T-helper 9 cell (primary cell): Measurements from ENCODE around the gene SLC9A3.

ENCODE experiments used
- DNase-seq: peaks from one replicate; pipeline ENCODE4 v3.0.0-alpha.2; 2020

SLC9A3 gene

DNA sequence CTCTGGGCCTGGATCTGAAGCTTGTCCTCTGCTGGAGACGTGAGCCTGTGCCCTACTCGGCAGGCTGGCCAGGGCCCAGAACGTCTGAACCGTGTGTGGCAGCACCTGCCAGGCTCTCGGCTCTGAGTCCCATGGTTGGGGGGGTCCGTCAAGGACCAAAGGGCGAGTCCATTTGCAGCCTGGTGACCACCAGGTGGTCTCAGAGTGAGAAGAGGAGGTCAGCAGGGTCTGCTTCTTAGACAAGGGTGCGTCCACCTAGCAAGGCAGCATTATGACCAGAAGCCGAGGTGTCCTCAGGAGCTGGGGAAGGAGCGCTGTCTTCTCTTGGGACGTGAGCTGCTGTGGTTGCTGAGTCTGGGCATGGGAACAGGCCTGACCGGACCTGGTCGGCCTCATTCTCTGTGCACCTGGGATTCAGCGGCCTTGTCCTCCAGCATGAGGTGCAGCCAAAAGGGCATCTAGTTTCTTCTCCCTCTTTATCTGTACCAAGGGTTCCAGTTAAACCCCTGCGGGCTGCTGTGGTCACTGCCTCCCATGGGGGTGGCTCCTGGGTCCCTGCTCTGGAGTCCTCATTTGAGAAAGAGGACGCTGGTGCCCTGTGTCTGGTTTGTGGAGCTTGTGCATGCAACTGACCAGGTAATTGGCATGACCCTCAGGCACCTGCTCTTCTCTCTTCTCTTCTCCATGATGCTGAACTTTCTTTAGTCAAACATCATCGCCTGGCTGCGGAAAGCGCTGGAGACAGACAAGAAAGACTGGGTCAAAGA is 66.9 kb downstream of the SLC9A3 start:
- no peak for DNase-seq

DNA sequence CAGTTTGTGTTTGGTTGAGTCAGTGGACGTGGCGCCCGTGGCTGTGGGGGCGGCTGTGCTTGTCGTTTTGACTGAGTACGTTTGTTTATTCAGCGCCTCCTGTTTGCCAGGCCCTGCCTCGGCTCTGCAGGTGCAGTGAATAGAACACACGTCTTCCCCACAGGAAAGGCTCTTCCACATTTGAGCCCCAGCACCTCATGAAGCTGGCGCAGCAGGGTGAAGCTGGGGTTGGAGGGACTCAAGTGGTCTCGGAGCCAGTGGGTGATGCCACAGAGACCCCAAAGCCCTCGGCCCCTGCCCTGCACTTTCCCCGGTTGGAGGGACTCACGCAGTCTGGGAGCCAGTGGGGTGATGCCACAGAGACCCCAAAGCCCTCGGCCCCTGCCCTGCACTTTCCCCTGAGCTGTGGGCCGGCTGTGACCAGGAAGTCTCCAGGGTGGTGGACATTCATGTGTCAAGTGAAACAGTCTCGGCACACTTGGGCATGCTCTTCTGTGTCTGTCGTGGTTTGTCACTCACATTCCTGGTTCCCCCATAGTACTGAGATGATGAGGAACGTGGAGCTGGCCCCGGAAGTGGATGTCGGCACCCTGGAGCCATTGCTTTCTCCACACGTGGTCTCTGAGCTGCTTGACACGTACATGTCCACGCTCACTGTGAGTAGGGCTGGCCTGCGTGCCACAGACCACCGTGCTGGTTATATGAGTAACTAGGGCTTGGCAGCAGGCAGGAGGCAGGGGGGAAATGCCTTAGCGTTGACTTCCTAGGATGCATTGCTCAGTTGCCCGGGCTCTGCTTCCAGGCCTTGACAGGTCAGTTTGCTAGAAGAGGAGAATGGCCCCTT is 67.7 kb downstream of the SLC9A3 start:
- no peak for DNase-seq

DNA sequence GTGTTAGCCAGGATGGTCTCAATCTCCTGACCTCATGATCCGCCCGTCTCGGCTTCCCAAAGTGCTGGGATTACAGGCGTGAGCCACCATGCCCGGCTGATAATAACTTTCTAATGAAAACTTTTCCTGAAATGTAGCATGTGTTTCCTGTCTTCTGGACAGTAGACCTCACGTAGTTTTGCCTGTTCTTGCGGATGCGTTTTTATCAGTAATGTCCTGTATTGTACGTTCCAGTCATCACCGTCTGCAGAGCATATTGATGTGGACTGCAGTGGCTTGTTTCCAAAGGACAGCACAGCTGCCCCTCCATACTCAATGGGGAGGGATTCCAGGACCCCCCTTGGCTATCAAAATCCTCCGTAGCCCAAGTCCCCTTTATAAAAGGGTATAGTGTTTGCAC is 68.4 kb downstream of the SLC9A3 start:
- DNase-seq = no peak

DNA sequence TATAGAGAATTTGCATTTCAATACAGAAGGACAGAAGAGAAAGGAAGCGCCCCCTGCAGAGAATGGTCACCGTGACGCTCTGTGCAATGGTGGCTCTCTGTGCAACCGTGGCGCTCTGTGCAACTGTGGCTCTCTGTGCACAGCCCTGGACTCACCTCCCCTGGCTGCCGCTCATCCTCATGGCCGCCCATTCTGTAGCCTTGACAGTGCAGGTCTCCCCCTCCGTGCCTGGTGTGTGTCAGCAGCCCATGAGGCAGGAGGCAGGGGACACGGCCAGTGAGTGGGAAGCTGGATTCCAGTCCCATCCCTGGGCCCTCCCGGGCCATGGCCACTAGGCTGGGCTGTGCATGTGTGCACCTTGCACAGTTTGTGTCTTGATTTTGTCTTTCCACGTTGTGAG is 69.3 kb downstream of the SLC9A3 start:
- DNase-seq = no peak

DNA sequence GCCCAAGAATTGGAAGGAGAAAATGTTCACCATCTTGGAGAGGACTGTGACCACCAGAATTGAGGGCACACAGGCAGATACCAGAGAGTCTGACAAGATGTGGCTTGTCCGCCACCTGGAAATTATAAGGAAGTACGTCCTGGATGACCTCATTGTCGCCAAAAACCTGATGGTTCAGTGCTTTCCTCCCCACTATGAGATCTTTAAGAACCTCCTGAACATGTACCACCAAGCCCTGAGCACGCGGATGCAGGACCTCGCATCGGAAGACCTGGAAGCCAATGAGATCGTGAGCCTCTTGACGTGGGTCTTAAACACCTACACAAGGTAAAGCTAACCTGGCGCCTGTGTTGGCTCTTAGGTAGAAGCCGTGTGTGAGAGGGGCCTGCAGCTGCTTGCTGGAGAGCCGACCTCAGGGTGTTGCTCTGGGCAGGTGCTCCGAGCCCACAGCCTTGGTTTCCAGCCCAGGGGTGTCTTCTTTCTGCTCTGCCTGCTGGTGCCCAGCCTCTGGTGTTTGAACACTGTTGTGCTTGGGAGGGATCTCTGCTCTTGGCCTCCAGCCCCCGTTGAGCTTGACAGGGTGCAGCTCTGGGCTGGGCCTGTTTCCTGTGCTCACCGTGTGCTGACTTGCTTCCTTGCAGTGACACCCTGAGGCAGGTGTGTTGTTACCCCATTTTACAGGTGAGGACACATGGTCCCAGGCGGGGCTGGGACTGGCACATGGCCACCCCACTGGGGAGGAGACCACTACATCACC is 70.3 kb downstream of the SLC9A3 start:
- no peak for DNase-seq

DNA sequence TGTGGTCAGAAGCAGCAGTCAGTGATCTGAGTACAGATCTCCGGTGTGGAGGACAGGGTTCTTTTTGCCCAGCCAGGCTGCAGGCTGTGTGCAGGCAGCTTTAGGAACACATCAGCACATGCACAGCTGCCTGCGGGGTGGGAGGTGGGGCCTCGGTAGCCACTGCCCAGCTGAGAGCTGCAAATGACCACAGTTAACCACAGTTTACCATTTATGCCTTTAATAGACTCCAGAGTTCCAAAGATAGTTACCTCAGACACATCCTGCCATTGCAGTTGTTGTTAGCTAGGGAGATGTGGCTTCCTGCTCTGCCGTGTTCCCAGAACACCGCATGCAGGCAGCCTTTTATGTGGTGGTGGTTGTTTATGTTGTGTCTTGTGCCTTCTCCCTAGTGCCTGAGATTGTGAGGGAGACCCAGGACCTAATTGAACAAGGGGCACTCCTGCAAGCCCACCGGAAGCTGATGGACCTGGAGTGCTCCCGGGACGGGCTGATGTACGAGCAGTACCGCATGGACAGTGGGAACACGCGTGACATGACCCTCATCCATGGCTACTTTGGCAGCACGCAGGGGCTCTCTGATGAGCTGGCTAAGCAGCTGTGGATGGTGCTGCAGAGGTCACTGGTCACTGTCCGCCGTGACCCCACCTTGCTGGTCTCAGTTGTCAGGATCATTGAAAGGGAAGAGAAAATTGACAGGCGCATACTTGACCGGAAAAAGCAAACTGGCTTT is 71.1 kb downstream of the SLC9A3 start:
- DNase-seq = no peak

DNA sequence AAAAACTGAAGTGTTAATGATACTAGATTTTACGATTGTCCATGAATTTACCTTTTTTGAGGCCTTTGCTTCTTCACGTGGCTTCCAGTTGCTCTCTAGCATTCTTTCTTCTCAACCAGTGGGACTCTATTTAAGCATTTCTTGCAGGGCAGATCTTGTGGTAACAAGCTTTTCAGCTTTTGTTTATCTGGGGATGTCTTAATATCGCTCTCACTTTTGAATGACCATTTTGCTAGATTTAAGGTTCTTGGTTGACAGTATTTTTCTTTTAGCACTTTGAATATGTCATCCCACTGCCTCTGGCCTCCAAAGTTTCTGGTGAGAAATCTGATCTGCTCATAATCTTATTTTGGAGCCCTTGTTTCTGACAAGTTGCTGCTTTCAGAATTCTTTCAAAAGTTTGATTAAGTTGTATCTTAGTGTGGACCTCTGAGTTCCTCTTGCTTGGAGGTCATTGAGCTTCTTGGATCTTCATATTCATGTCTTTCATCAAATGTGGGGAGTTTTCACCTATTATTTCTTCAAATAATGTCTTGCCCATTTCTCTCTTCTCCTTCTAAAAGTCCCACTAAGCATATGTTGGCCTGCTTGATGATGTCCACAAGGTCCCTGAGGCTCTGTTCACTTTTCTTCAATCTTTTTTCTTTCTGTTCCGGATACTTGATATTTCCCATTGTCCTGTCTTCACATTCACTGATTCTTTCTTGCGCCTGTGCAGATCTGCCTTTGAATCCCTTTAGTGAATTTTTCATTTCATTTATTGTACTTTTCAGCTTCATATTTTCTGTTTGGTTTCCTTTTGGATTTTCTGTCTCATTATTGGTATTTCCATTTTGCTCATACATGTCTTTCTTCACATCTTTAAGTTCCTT is 72.4 kb downstream of the SLC9A3 start:
- no peak for DNase-seq

DNA sequence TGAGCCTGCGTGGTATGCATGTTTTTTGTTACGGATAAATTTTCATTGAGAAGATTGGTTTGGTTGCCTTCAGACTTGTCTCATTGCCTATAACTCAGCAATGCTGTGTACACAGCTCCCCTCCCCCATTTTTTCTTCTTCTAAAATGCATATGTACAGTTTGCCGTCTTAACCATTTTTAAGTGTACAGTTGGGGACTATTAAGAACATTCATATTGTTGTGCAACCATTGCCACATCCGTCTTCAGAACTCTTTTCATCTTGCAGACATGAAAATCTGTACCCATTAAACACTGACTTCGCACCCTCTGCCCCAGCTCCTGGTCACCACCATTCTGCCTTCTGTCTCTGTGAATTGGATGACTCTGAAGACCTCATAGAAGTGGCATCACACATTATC is 75.1 kb downstream of the SLC9A3 start:
- no peak for DNase-seq

DNA sequence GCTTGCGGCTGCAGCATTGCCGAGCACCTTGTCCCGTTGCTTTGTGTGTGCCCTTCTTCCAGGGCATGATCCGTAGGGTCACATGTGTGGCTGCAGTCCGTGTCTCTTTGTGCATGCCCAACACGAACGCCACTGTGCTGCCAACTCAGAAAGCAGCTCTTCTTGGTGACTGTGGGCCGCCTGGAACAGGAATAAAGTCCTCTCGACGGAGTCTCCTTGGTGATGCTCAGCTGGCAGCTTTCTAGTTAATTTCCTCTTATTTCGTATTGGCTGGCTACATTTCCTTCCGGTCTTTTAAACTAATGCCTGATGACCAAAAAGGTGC is 75.5 kb downstream of the SLC9A3 start:
- no peak for DNase-seq

DNA sequence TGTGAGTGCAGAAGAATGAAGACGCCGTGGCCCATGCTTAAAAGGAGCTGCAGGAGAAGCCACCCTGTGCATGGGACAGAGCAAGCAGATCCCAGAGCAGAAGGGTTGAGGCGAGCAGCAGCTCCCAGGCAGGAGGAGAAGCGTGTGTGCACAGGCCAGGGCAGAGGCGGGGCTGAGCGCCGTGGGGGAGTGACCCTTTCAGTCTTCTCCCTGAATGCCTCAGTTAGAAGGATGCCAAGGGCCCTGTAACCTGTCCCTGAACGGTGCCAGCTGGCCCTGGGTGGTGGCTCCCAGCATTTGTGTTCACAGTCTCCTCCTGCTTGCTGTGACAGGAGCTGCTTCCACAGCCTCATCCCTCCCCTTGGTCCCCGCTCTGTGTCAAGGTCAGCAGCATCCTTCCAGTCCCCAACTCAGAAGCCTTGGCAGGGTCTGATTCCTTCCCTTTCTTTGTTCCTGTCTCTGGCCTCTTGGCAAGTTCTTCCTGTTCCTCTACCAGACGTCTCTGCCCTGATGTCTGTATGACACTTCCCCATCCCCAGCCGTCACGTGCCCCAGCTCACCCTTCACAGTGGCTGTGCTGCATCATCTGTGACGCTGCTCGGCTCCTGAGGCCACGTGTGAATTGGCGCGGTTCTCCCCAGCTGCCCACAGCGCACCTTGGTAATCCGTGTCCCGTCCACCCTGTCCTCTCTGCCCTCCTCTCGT is 76.0 kb downstream of the SLC9A3 start:
- DNase-seq = no peak

DNA sequence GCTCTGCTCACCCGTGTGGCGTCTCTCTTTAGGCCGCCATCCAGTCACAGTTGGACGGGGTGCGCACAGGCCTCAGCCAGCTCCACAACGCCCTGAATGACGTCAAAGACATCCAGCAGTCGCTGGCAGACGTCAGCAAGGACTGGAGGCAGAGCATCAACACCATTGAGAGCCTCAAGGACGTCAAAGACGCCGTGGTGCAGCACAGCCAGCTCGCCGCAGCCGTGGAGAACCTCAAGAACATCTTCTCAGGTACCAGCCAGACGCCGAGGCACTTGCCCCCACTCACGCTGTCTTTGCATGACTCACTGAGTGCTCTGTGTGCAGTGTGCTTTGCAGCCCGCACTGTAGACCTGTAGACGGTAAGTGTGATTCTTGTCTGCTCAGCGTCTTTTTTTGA is 76.7 kb downstream of the SLC9A3 start:
- DNase-seq = no peak

DNA sequence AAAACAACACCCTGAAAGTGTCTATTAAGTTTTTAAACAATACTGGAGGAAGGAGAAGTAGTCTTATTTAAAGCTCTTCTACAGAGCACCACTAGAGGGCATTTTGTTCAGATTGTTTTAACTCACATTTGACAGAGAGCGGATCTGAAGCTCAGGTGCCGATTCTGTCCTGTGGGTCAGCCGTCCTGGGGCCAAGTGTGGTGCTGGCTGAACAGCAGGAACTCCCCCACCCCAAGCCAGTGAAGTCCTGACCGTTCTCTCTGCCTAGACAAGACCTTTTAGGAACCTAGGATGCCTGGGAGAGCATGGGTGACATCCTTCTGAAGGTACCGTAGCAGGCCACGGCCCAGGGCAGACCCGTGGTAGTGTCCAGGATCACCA is 77.4 kb downstream of the SLC9A3 start:
- DNase-seq = no peak

DNA sequence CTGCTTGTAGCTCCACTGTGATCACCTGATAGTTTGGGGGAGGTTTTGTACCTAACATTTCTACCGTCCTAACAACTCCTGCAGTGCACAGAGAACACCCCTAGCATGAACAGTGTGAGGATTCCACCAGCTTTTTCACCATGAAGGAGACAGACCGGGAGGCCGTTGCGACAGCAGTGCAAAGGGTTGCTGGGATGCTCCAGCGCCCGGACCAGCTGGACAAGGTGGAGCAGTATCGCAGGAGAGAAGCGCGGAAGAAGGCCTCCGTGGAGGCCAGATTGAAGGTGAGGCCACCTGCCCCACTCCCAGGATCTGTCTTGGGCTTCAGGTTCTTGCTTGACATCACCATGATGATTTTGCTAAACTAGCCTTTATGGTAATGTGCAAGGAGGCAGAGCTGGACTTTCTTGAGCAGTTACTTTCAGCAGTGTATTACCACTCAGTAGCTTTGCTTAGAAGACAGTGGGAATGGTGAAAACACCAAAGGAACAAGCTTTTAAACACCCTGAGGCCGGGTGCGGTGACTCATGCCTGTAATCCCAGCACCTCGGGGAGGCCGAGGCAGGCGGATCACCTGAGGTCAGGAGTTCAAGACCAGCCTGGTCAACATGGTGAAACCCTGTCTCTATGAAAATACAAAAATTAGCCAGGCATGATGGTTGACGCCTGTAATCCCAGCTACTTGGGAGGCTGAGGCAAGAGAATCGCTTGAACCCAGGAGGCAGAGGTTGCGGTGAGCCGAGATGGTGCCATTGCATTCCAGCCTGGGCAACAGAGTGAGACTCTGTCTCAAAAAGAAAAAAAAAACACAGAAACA is 78.0 kb downstream of the SLC9A3 start:
- no peak for DNase-seq

DNA sequence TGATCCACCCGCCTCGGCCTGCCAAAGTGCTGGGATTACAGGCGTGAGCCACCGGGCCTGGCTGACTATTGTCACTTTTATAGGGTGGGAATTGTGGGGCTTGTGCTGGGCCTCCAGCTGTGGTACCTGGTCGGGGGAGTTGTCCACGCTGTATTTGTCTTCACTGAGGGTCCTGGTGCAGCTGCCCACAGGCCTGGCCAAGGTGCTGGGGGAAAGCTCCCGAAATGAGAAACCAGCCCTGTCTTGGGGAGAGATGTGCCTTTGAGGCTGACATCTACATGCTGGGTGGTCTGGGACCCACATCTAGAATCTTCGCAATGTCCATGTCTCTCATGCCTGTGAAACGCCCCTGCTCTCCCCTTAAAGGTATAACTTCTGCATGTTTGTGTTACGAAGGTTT is 78.7 kb downstream of the SLC9A3 start:
- DNase-seq = no peak

DNA sequence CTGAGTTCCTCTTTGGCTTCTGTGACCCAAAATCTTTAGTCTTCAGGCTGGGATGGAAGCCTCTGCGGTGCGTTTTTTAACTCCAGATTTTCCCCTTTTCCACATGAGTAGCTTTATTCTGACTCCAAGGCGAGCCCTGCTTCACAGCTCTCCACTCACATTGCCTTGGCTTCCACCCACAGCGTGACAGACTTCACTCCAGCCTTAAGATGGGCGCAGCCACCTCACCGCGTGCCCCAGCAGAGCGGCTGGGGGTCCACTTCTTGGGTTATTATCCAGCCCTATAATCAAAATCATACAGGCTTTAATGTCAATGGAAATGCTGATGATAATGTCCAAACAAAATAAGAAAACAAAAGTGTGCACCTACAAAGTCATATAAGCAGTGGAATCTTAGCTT is 80.0 kb downstream of the SLC9A3 start:
- DNase-seq = no peak

DNA sequence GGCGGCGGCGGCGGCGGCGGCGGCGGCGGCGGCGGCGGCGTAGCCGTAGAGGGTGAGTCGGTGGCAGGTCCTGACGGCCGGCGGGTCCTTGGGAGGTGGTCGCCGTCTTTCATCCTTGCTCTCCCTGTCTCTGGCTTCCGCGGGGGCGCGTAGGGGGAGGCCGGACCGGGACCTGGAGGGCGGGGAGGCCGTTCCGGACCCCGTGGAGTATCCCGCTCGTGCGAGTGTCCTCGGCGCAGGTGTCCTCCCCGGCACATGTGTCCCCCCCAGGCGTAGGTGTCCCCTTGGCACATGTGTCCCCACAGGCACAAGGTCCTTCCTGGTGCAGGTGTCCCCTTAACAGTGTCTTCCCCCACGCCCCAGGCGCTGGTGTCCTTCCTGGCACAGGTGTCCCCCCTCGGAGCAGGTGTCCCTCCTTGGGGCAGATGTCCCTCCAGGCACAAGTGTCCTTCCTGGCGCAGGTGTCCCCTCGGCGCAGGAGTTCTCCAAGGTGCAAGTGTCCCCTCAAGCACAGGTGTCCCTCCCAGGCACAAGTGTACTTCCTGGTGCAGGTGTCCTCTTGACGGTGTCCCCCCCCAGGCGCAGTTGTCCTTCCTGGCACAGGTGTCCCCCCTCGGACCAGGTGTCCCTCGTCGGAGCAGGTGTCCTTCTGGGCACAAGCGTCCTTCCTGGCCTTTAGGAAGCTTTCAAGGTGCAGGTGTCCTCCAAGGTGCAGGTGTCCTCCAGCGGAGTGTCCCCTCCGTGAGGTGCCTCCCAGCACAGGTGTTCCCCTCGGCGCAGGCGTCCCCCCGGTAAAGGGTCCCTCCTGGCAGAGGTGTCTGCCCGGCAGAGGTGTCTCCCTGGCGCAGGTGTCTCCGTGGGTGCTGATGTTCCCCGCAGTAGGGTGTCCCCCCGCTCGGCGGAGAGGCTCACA is 80.8 kb downstream of the SLC9A3 start:
- DNase-seq = no peak

DNA sequence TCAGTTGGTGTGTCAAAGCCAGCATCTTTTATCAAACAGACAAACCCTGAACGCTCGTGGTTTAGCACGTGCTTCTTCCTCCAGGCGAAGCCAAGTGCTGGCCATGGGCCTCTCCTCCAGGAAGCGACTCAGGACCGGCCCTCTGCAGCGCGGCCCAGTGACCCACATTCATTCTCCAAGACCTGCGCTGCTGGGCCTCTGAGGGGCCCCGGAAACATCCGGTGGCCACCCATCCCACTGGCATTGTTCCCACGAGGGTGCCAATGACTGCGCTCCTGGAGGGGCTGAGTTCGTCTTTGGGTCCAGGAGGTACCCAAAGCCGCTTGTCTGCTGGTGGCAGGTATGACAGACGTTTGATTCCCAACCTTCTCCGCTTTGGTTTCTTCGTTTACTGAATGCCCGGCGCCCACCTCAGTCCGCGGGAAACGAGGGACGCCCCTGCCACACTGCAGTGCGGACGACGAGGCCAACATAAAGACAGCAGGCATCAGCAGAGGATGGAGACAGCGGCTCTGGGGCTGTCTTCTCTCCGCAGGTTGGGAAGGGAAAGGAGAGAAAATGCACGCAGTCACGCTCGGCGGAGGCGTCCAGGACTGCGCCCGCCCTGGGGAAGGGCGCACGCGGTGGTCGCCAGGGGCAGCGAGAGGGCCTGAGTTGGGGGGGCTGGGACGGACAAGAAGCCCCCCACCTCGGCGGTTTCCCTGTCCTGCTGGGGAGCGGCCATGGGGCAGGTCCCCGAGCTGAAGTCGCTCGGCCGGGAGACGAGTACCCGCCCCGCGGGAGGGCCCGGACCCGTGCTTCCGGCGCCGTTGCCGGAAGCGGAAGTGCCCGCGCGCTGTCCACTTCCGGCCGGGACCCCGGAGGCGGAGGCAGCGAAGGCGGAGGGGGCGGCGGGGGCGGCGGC is 81.7 kb downstream of the SLC9A3 start, which contains the start of gene EXOC3:
Gene EXOC3, plus strand, starts transcription at position 842 of the 904 bp plus-strand sequence. CDS start 3,030 bp downstream, outside the sequence.
- peak; percentile 60 for DNase-seq

DNA sequence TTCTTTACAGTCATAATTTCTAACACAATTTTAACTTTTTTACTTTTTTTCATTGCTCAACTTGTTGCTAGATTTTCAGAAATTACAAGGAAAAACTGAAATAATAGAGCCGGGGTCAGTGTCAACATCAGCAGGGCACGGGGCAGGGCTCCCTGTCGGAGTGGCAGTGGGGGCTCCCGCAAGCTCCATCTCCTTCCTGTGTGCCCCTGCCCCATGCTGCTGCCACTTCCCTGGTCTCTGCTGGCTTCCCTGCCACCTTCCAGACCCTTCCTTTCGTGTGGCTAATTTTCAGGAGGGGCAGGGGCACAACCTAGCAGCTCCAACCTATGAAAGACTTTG is 82.3 kb downstream of the SLC9A3 start:
- DNase-seq = no peak
